ENCODE measurements around the gene MROH9. TPM values are rescaled to one million over a fixed set of nuclear protein-coding genes. Genes with fewer than 3 reads are reported as not detected.

Gene MROH9
- total RNA-seq, 1 donor from 2014 or later: not detected

- no peaks in the 10 kb centered on the region for H3K36me3 Mint-ChIP-seq
- no peak overlapping the region for H3K27ac Mint-ChIP-seq
- no peak for TF ChIP-seq CTCF (conservative IDR thresholded peaks at IDR 0.05)
- H3K4me1 Mint-ChIP-seq (ENCODE audit: unreplicated experiment): no peaks in the 10 kb centered on the region
- DNase-seq (ENCODE audit: extremely low spot score, unreplicated experiment): no peak
- no peak overlapping the region for H3K4me3 Mint-ChIP-seq
- H3K9me3 Mint-ChIP-seq: no peaks in the 10 kb centered on the region
- H3K27me3 Mint-ChIP-seq: peaks cover 4% of the 10 kb centered on the region
Observed at GRCh38 chr1:171061425-171062143, 126.2 kb downstream of the MROH9 start.

- no peaks in the 10 kb centered on the region for H3K9me3 Mint-ChIP-seq
- H3K4me1 Mint-ChIP-seq (ENCODE audit: unreplicated experiment): no peaks in the 10 kb centered on the region
- peaks cover 4% of the 10 kb centered on the region for H3K27me3 Mint-ChIP-seq
- no peak for DNase-seq (ENCODE audit: extremely low spot score, unreplicated experiment)
- H3K4me3 Mint-ChIP-seq: no peak overlapping the region
- H3K27ac Mint-ChIP-seq: no peak overlapping the region
- no peak for TF ChIP-seq CTCF (conservative IDR thresholded peaks at IDR 0.05)
- H3K36me3 Mint-ChIP-seq: no peaks in the 10 kb centered on the region
Observed at GRCh38 chr1:171062902-171063301, 127.6 kb downstream of the MROH9 start.

- H3K9me3 Mint-ChIP-seq: no peaks in the 10 kb centered on the region
- DNase-seq (ENCODE audit: extremely low spot score, unreplicated experiment): no peak
- no peak overlapping the region for H3K4me3 Mint-ChIP-seq
- H3K27me3 Mint-ChIP-seq: no peaks in the 10 kb centered on the region
- TF ChIP-seq CTCF (conservative IDR thresholded peaks at IDR 0.05): no peak
- H3K4me1 Mint-ChIP-seq (ENCODE audit: unreplicated experiment): no peaks in the 10 kb centered on the region
- no peak overlapping the region for H3K27ac Mint-ChIP-seq
- no peaks in the 10 kb centered on the region for H3K36me3 Mint-ChIP-seq
Observed at GRCh38 chr1:171075041-171075440, 139.7 kb downstream of the MROH9 start.

DNA sequence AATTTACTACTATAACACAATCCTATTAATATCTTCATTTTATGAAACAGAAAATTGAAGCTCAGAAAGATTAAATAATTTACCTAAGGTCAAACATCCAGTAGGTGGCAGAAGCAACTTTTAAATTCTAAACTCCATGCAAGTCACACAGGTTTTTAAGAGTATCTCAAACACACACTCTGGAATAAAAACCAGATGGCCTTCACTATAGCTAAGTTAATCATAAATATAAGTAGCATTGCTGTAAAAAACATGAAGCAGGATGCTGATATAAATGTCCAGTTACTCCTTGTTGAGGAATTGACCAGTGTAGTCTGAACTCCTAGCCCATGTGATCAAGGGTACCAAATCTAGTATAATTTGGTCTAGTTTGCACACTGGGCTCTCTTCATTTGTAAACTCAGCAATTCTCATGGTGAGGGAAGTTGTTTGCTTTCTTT, 146.0 kb downstream of the MROH9 start:
- Mint-ChIP-seq H3K36me3 (no peaks in the 10 kb centered on the region), H3K4me1 (ENCODE audit: unreplicated experiment) (peaks cover 6% of the 10 kb centered on the region), H3K27ac (no peak overlapping the region), H3K9me3 (no peaks in the 10 kb centered on the region), H3K4me3 (no peak overlapping the region), H3K27me3 (peaks cover 3% of the 10 kb centered on the region)
- TF ChIP-seq CTCF (conservative IDR thresholded peaks at IDR 0.05): peak; percentile 66
- DNase-seq (ENCODE audit: extremely low spot score, unreplicated experiment): no peak

GRCh38 chr1:171081763-171082201, 146.4 kb downstream of the MROH9 start:
- no peak for TF ChIP-seq CTCF (conservative IDR thresholded peaks at IDR 0.05)
- Mint-ChIP-seq H3K9me3 (no peaks in the 10 kb centered on the region), H3K27me3 (peaks cover 3% of the 10 kb centered on the region), H3K27ac (no peak overlapping the region), H3K4me1 (ENCODE audit: unreplicated experiment) (peaks cover 6% of the 10 kb centered on the region), H3K4me3 (no peak overlapping the region), H3K36me3 (no peaks in the 10 kb centered on the region)
- DNase-seq (ENCODE audit: extremely low spot score, unreplicated experiment): no peak

All from type B pancreatic cell (in vitro differentiated cells).